K562 (cell line): ENCODE data around the gene TMEM184B. TPM values are rescaled to one million over a fixed set of nuclear protein-coding genes. Genes with fewer than 3 reads are reported as not detected.
A peak's percentile ranks its signal among the peaks of the same experiment; 100 is the strongest.

Source experiments
- CREB1 ChIP-seq, 2 experiments: sonication (generic) in 1 of 2; formaldehyde crosslinking in 1 of 2; IDR thresholded peaks; 2 replicates each; pipeline versions ENCODE4 v1.6.1 to v1.8.0; 2012 to 2022; ENCODE audit warnings: inconsistent platforms in 1 of 2, mild to moderate bottlenecking in 1 of 2, missing genetic modification reagents in 1 of 2, moderate library complexity in 1 of 2
- HNRNPL ChIP-seq: fragments of 200-400 bp; formaldehyde crosslinking; IDR thresholded peaks from 2 replicates; pipeline ENCODE4 v1.6.1; 2017; ENCODE audit warnings: low read depth, mild to moderate bottlenecking, low read length
- MED1 ChIP-seq: sonication (generic); formaldehyde crosslinking; IDR thresholded peaks from 2 replicates; pipeline ENCODE4 v1.8.1; 2023; ENCODE audit warnings: missing genetic modification reagents, borderline replicate concordance
- NBN ChIP-seq: fragments of 450-650 bp; IDR thresholded peaks from 2 replicates; pipeline ENCODE4 v1.6.1; 2016; ENCODE audit warnings: low read depth, mild to moderate bottlenecking
- NR2C1 ChIP-seq, 2 experiments: fragments of 450-650 bp; IDR thresholded peaks; 2 replicates each; pipeline ENCODE4 v1.6.1; 2017; ENCODE audit warnings: mild to moderate bottlenecking in 2 of 2, antibody characterized with exemption in 1 of 2, inconsistent platforms in 1 of 2, missing compliant biosample characterization in 1 of 2, missing genetic modification characterization in 1 of 2
- PHF8 ChIP-seq: fragments of 200-600 bp; sonication (generic); IDR thresholded peaks from 2 replicates; pipeline ENCODE4 v1.6.1; 2012; ENCODE audit warnings: mixed run types, mild to moderate bottlenecking, inconsistent platforms, low read length, moderate library complexity, borderline replicate concordance
- RBBP5 ChIP-seq: fragments of 200-600 bp; sonication (generic); IDR thresholded peaks from 2 replicates; pipeline ENCODE4 v1.6.1; 2012; ENCODE audit warnings: borderline replicate concordance, mild to moderate bottlenecking, low read length, control low read depth, inconsistent platforms; ENCODE audit not compliant: insufficient read depth, poor library complexity, severe bottlenecking
- polyA plus RNA-seq, 8 experiments: library from polyadenylated mRNA; depleted of rRNA in 4 of 8; stranded (reverse) in 5 of 8; unstranded in 3 of 8; fragments of >200 nt; fragmentation: Nextera tagmentation in 2 of 8; fragmentation: Illumina TruSeq in 1 of 8; extraction: Ambion mirVana in 2 of 8; extraction: Trizol in 1 of 8; gene quantifications; 2 replicates each; pipeline versions ENCODE4 v1.2.1 to v1.2.3, GENCODE V29; 2011 to 2014; ENCODE audit warnings: inconsistent platforms in 1 of 8, missing spikeins in 1 of 8
- total RNA-seq, 7 experiments: library from RNA; depleted of rRNA in 6 of 7; stranded (reverse); fragments of >200 nt in 6 of 7; fragmentation: Illumina TruSeq in 2 of 7; extraction: Trizol in 2 of 7; gene quantifications; 2 replicates each; pipeline versions ENCODE4 v1.2.1 to v1.2.3, GENCODE V29; 2011 to 2021; ENCODE audit warnings: low replicate concordance in 1 of 7
- TF ChIP-seq, protein P1 (sequence below): sonication (generic); formaldehyde crosslinking; IDR thresholded peaks from 2 replicates; pipeline ENCODE4 v1.9.0; 2022; ENCODE audit warnings: mild to moderate bottlenecking, missing genetic modification reagents
- TF ChIP-seq, protein P2 (sequence below), 3 experiments: fragments of 200-800 bp in 1 of 3; fragments of 250-450 bp in 1 of 3; fragments of 450-650 bp in 1 of 3; sonication (Bioruptor Pico) in 1 of 3; sonication (Bioruptor generic) in 1 of 3; formaldehyde crosslinking in 1 of 3; IDR thresholded peaks; 2 replicates each; pipeline versions ENCODE4 v1.6.1 to v1.8.0; 2016 to 2022; ENCODE audit warnings: mild to moderate bottlenecking in 2 of 3, missing genetic modification characterization in 2 of 3, missing compliant biosample characterization in 1 of 3, moderate library complexity in 1 of 3
- TF ChIP-seq, protein P3 (sequence below), 2 experiments: fragments of 450-650 bp; conservative IDR thresholded peaks; 2 replicates each; pipeline ENCODE4 v1.6.1; 2017; ENCODE audit warnings: mild to moderate bottlenecking in 2 of 2, moderate library complexity in 2 of 2

The TMEM184B gene
- total and polyA plus RNA-seq, 9 of the 15 experiments (the other 6 are each of a cell fraction or from before 2014, with no cell fraction given) = 0.31 to 25.1 (median 6.2) TPM

DNA sequence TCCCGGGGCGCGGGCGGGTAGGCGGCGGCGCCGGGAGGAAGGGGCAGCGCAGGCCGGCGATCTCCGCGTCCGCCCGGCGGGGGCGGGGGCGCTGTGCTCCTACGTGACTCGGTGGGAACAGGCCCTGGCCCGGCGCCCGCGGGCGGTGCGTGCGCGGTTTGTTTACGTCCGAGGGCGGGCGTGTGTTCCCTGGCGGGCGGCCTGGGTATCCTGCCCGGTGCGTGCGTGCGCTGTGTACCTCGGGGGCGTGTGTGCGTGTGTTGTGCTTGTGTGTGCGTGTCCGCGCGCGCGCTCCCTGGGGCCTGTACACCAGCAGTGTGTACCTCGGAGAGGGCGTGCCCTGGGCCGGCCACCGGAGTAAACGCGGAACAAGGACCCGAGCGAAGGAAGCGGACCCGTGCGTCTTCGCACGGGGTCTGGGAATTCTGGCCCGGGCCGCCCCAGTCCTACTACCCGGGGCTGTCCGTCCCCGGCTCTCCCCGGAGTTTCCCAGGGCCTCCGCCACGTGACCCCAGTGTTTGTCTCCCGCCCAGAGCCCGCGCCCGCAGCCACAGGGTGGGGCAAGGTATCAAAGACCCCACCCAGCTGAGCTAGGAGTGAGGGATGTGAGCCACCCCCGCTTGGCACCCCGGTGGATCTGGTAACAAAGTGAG lies 70.2 kb downstream of the TMEM184B start (continued):
- TF ChIP-seq RBBP5 = peak; percentile 65
- TF ChIP-seq, protein P1, sequence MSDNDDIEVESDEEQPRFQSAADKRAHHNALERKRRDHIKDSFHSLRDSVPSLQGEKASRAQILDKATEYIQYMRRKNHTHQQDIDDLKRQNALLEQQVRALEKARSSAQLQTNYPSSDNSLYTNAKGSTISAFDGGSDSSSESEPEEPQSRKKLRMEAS (CRISPR knock-in tag) = peak; percentile 53
- no peak; the same call in 1 of the 2 replicates for TF ChIP-seq HNRNPL
- no peak for TF ChIP-seq NR2C1 (IDR thresholded peaks at IDR 0.05)
- TF ChIP-seq NR2C1 (tag; IDR thresholded peaks at IDR 0.05) = no peak
- TF ChIP-seq PHF8 = peak; percentile 3; the same call in 1 of the 2 replicates
- 0 out of 2 replicates have a peak, but pooled peaks have one; percentile 27 for TF ChIP-seq NBN
- TF ChIP-seq CREB1 (IDR thresholded peaks at IDR 0.05) = peak; percentile 76; the same call in 1 of the 2 replicates
- no peak for TF ChIP-seq CREB1 (CRISPR knock-in tag; IDR thresholded peaks at IDR 0.05)
- TF ChIP-seq MED1 (CRISPR knock-in tag) = 0 out of 2 replicates have a peak, but pooled peaks have one; percentile 17
- TF ChIP-seq, protein P2, sequence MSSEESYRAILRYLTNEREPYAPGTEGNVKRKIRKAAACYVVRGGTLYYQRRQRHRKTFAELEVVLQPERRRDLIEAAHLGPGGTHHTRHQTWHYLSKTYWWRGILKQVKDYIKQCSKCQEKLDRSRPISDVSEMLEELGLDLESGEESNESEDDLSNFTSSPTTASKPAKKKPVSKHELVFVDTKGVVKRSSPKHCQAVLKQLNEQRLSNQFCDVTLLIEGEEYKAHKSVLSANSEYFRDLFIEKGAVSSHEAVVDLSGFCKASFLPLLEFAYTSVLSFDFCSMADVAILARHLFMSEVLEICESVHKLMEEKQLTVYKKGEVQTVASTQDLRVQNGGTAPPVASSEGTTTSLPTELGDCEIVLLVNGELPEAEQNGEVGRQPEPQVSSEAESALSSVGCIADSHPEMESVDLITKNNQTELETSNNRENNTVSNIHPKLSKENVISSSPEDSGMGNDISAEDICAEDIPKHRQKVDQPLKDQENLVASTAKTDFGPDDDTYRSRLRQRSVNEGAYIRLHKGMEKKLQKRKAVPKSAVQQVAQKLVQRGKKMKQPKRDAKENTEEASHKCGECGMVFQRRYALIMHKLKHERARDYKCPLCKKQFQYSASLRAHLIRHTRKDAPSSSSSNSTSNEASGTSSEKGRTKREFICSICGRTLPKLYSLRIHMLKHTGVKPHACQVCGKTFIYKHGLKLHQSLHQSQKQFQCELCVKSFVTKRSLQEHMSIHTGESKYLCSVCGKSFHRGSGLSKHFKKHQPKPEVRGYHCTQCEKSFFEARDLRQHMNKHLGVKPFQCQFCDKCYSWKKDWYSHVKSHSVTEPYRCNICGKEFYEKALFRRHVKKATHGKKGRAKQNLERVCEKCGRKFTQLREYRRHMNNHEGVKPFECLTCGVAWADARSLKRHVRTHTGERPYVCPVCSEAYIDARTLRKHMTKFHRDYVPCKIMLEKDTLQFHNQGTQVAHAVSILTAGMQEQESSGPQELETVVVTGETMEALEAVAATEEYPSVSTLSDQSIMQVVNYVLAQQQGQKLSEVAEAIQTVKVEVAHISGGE (CRISPR knock-in tag; IDR thresholded peaks at IDR 0.05) = no peak; a peak in 2 of 6 replicates
- TF ChIP-seq, protein P3, sequence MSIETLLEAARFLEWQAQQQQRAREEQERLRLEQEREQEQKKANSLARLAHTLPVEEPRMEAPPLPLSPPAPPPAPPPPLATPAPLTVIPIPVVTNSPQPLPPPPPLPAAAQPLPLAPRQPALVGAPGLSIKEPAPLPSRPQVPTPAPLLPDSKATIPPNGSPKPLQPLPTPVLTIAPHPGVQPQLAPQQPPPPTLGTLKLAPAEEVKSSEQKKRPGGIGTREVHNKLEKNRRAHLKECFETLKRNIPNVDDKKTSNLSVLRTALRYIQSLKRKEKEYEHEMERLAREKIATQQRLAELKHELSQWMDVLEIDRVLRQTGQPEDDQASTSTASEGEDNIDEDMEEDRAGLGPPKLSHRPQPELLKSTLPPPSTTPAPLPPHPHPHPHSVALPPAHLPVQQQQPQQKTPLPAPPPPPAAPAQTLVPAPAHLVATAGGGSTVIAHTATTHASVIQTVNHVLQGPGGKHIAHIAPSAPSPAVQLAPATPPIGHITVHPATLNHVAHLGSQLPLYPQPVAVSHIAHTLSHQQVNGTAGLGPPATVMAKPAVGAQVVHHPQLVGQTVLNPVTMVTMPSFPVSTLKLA (conservative IDR thresholded peaks at IDR 0.05) = peak; percentile 94 to 97
